Activated CD4-positive, alpha-beta T cell treated with anti-CD3 and anti-CD28 coated beads for 4 hours (primary cell): ENCODE data around the gene ORC6.

Experiments
- DNase-seq, 2 donors: peaks; one replicate each; pipeline ENCODE4 v3.0.0-alpha.2; 2020

Gene ORC6

GRCh38 chr16:46701615-46702014 is 12.2 kb downstream of the ORC6 start:
- no peak for DNase-seq

GRCh38 chr16:46702030-46702429 is 12.6 kb downstream of the ORC6 start:
- no peak for DNase-seq

GRCh38 chr16:46706642-46707041 is 17.2 kb downstream of the ORC6 start:
- DNase-seq, result no peak

GRCh38 chr16:46709469-46710005 is 20.1 kb downstream of the ORC6 start:
- no peak for DNase-seq

GRCh38 chr16:46711106-46712058 is 21.9 kb downstream of the ORC6 start:
- DNase-seq, result no peak

GRCh38 chr16:46712911-46713310 is 23.5 kb downstream of the ORC6 start:
- no peak for DNase-seq

- DNase-seq, result no peak
These were observed 24.2 kb downstream of the ORC6 start for GRCh38 chr16:46713634-46714033.

GRCh38 chr16:46714797-46715591 is 25.5 kb downstream of the ORC6 start:
- no peak for DNase-seq

GRCh38 chr16:46715769-46716305 is 26.4 kb downstream of the ORC6 start:
- DNase-seq, result no peak

GRCh38 chr16:46717692-46718091 is 28.2 kb downstream of the ORC6 start:
- no peak for DNase-seq

- no peak for DNase-seq
These were observed 28.8 kb downstream of the ORC6 start for GRCh38 chr16:46718214-46718613.

- DNase-seq, result no peak
These were observed 30.1 kb downstream of the ORC6 start for GRCh38 chr16:46719528-46719927.

- no peak for DNase-seq
These were observed 31.2 kb downstream of the ORC6 start for GRCh38 chr16:46720619-46721018.

GRCh38 chr16:46721885-46722284 is 32.4 kb downstream of the ORC6 start:
- DNase-seq, result no peak

GRCh38 chr16:46727184-46727583 is 37.7 kb downstream of the ORC6 start:
- DNase-seq, result no peak

- no peak for DNase-seq
These were observed 38.2 kb downstream of the ORC6 start for GRCh38 chr16:46727630-46728029.

GRCh38 chr16:46728806-46729205 is 39.3 kb downstream of the ORC6 start:
- no peak for DNase-seq

- DNase-seq, result no peak
These were observed 40.0 kb downstream of the ORC6 start for GRCh38 chr16:46729326-46729995.

GRCh38 chr16:46730126-46730525 is 40.7 kb downstream of the ORC6 start:
- no peak for DNase-seq

- no peak for DNase-seq
These were observed 41.6 kb downstream of the ORC6 start for GRCh38 chr16:46730801-46731690.

GRCh38 chr16:46731691-46732555 is 42.5 kb downstream of the ORC6 start:
- DNase-seq, result no peak
